ENCODE data around the gene DUOXA2. TPM values are rescaled to one million over a fixed set of nuclear protein-coding genes. Genes with fewer than 3 reads are reported as not detected.

DUOXA2 gene
- total and polyA plus RNA-seq, 8 donors = 1.3 to 119 (median 25.0) TPM; not detected in 1

- Histone ChIP-seq H3K27me3 (no peaks in the 10 kb centered on the region), H3K4me3 (no peak overlapping the region), H3K9me3 (no peaks in the 10 kb centered on the region), H3K27ac (no peak overlapping the region), H3K4me1 (peaks cover 3 to 9% (median 6%) of the 10 kb centered on the region in 4 donors), H3K36me3 (peaks cover 4 to 60% (median 21%) of the 10 kb centered on the region in 4 donors)
- intact Hi-C loops (cut with DNase I; ENCODE audit: low total_unique reads) = no loop called here
- TF ChIP-seq POLR2A (IDR thresholded peaks at IDR 0.05) (no peak), CTCF (IDR thresholded peaks at IDR 0.05) (no peak), POLR2AphosphoS5 (IDR thresholded peaks at IDR 0.05) (no peak), EP300 (IDR thresholded peaks at IDR 0.05) (no peak)
- 80 to 87% (median 82%) methylated on average over 9 of the region's 9 CpGs for WGBS, 5 donors
- DNase-seq = no peak
These were observed 30.6 kb downstream of the DUOXA2 start for GRCh38 chr15:45144775-45145174.

- Histone ChIP-seq H3K27me3 (no peaks in the 10 kb centered on the region), H3K9me3 (no peaks in the 10 kb centered on the region), H3K4me3 (no peak overlapping the region), H3K4me1 (peaks cover 0 to 9% (median 2%) of the 10 kb centered on the region in 4 donors), H3K36me3 (peaks cover 9 to 63% (median 30%) of the 10 kb centered on the region in 4 donors), H3K27ac (peak overlapping the region in 1 of 5 donors; percentile 4)
- no peak for DNase-seq
- WGBS, 5 donors = 65 to 73% (median 68%) methylated on average over 4 of the region's 4 CpGs
- intact Hi-C loops (cut with DNase I; ENCODE audit: low total_unique reads) = no loop called here
- TF ChIP-seq CTCF (IDR thresholded peaks at IDR 0.05) (no peak), POLR2AphosphoS5 (IDR thresholded peaks at IDR 0.05) (no peak), EP300 (IDR thresholded peaks at IDR 0.05) (no peak), POLR2A (IDR thresholded peaks at IDR 0.05) (no peak)
These were observed 32.3 kb downstream of the DUOXA2 start for GRCh38 chr15:45146405-45146804.

GRCh38 chr15:45147606-45148005, 33.5 kb downstream of the DUOXA2 start:
- H3K4me1 ChIP-seq = peaks cover 0 to 9% (median 2%) of the 10 kb centered on the region in 4 donors
- no peaks in the 10 kb centered on the region for H3K9me3 ChIP-seq
- H3K4me3 ChIP-seq = no peak overlapping the region
- TF ChIP-seq POLR2AphosphoS5 (IDR thresholded peaks at IDR 0.05) (no peak), CTCF (IDR thresholded peaks at IDR 0.05) (no peak), POLR2A (IDR thresholded peaks at IDR 0.05) (no peak), EP300 (IDR thresholded peaks at IDR 0.05) (no peak)
- intact Hi-C loops (cut with DNase I; ENCODE audit: low total_unique reads) = no loop called here
- no peaks in the 10 kb centered on the region for H3K27me3 ChIP-seq
- no peak for DNase-seq
- H3K27ac ChIP-seq = no peak overlapping the region
- 89 to 96% (median 95%) methylated on average over 7 of the region's 7 CpGs for WGBS, 5 donors
- peaks cover 19 to 69% (median 42%) of the 10 kb centered on the region in 4 donors for H3K36me3 ChIP-seq

- Histone ChIP-seq H3K4me1 (peaks cover 0 to 9% (median 2%) of the 10 kb centered on the region in 4 donors), H3K27ac (no peak overlapping the region), H3K36me3 (peaks cover 19 to 64% (median 39%) of the 10 kb centered on the region in 4 donors), H3K4me3 (no peak overlapping the region), H3K9me3 (no peaks in the 10 kb centered on the region), H3K27me3 (no peaks in the 10 kb centered on the region)
- no peak for TF ChIP-seq POLR2AphosphoS5 (IDR thresholded peaks at IDR 0.05)
- TF ChIP-seq CTCF (IDR thresholded peaks at IDR 0.05) = no peak
- no peak for TF ChIP-seq POLR2A (IDR thresholded peaks at IDR 0.05)
- no peak for TF ChIP-seq EP300 (IDR thresholded peaks at IDR 0.05)
- DNase-seq = no peak
- 80 to 91% (median 86%) methylated on average over 9 to 12 of the region's 12 CpGs for WGBS, 5 donors
- intact Hi-C loops (cut with DNase I; ENCODE audit: low total_unique reads) = no loop called here
These were observed 34.2 kb downstream of the DUOXA2 start for GRCh38 chr15:45148076-45149059.

Data from stomach (tissue), 9 donors.